GM18861 (cell line): ENCODE results near the gene ETNPPL.
"Not testable (repeated sequence)": the region's sequence is repeated elsewhere in the genome, so short reads cannot be mapped to it uniquely, and the experiment has no call there.

Source experiments
- ATAC-seq: cut with Tn5 transposase; IDR thresholded peaks from one replicate; pipeline ENCODE4 v1.9.1; 2021; ENCODE audit not compliant: unreplicated experiment

The ETNPPL gene

DNA sequence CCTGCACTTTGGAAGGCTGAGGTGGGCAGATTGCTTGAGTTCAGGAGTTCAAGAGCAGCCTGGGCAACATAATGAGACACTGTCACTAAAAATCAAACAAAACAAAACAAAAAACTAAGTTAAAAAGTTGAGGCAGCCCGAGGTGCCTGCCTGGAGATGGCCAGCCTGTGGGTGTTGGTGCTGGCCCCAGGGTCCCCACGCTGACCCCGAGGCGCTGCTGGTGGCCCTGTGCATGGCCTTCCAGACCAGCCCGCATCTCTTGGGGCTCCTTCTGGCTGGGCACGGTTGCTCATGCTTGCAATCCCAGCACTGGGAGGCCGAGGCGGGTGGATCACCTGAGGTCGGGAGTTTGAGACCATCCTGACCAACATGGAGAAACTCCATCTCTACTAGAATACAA is 4.4 kb downstream of the ETNPPL start:
- ATAC-seq = no peak

DNA sequence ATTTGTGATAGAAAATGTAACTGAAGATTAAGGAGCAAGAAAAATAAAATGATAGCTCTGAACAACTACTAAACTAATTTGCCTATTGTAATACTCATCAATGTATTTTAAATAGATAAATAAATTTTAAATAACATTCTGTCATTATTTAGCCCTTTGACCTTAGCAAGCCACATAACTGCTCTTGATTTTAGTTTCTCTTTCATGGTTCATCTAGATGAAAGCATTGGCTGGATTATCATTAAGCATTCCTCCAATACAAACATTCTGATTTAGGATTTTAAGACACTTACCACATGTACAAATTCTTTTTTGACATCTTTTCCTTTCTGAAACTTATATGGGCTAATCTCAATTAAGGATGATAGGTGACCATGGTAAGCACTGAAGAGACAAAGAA is 8.5 kb downstream of the ETNPPL start:
- no peak for ATAC-seq

- no peak for ATAC-seq
Measured at GRCh38 chr4:108751321-108751720, 11.5 kb downstream of the ETNPPL start.

GRCh38 chr4:108749119-108749518 is 13.7 kb downstream of the ETNPPL start:
- ATAC-seq = no peak

- ATAC-seq = no peak
Measured at GRCh38 chr4:108746511-108746910, 16.3 kb downstream of the ETNPPL start.

GRCh38 chr4:108744307-108744706 is 18.5 kb downstream of the ETNPPL start:
- no peak for ATAC-seq

- no peak for ATAC-seq
Measured at GRCh38 chr4:108742451-108743420, 20.1 kb downstream of the ETNPPL start.

GRCh38 chr4:108738003-108738706 is 24.7 kb downstream of the ETNPPL start:
- ATAC-seq = no peak

- ATAC-seq = no peak
Measured at GRCh38 chr4:108731006-108731405, 31.8 kb downstream of the ETNPPL start.

GRCh38 chr4:108730579-108730978 is 32.3 kb downstream of the ETNPPL start:
- ATAC-seq = no peak

- ATAC-seq = no peak
Measured at GRCh38 chr4:108729731-108730130, 33.1 kb downstream of the ETNPPL start.

DNA sequence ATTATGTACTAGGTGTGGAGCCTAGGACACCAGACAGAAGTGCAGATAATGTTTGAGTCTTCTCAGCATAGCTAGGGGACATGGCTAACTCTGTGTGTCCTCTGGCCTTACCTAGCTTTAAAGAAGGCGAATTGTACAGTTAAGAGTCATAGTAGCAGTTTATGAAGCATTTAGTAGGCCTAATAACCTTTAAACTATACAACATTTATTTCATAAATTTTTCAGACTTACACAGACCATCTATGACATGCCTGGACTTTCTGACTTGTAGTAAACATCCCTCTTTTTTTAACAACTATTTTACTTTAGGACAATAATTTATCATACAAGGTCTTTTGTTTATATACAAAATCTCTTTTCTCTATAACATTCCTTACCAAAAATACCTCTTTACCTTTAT is 37.4 kb downstream of the ETNPPL start:
- no peak for ATAC-seq

DNA sequence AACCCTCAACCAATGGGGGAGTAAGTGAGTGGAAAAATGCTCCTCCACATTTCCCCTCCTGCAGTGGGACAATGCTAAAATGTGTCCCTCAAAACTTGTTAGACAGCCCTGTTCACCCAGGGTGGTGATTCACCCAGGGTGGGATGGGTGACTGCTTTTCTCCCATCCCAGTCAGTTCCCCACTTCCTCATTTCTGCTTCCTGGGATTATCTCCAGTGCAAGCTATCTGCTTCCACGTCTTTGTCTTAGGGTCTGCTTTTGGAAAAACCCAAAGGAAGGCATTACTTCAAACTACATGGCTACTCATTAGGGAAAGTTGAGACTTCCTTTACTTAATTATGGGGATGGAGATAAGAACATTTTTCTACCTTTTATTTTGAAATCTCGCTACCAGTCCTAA is 45.5 kb downstream of the ETNPPL start:
- ATAC-seq = no peak

DNA sequence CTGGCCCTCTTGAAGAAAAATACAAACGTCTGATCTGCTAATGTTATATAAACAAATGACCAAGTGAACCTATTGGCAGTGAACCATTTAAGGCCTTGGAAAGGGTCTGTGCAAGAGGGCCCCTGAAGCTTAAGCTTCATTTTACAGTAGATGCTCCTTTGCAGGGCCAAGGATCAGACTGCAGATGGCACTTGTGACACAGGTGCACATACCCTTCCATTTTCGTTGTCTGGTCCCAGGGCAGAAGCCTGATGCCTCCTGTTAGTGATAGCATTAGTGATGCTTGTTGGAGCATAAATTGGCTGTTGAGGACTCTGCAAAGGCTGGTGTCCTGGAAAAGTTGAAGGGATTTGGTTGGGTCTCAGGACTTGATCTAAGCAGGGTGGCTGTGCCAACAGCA is 46.5 kb downstream of the ETNPPL start:
- no peak for ATAC-seq

DNA sequence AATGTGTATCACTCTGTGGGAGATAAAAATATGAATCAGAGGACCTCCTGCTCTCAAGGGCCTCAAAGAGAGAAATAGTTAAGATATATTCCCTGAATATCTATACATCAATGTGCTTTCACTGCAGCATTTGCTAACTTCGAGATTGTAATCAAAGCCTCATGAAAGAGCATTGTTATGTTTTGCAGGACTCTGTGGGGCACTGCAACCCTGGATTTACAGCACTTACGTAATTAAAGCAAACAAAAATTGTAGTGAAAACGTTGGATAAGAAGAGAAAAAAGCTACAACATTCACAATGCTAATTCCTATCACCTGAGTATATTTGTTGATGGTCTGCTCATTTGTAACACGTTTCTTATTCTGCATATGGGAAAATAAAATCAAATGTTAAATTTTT is 48.0 kb downstream of the ETNPPL start:
- no peak for ATAC-seq

DNA sequence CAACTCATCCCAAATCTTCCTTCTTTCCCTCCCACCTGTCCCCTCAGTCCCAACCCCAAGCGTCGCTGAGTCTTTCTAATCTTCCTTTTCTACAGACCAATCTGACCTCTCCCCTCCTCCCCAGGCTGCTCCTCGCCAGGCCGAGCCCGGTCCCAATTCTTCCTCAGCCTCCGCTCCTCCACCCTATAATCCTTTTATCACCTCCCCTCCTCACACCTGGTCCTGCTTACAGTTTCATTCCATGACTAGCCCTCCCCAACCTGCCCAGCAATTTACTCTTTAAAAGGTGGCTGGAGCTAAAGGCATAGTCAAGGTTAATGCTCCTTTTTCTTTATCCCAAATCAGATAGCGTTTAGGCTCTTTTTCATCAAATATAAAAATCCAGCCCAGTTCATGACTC is 52.3 kb downstream of the ETNPPL start:
- ATAC-seq = not testable (repeated sequence)

- ATAC-seq = no peak
Measured at GRCh38 chr4:108709722-108710121, 53.1 kb downstream of the ETNPPL start.

DNA sequence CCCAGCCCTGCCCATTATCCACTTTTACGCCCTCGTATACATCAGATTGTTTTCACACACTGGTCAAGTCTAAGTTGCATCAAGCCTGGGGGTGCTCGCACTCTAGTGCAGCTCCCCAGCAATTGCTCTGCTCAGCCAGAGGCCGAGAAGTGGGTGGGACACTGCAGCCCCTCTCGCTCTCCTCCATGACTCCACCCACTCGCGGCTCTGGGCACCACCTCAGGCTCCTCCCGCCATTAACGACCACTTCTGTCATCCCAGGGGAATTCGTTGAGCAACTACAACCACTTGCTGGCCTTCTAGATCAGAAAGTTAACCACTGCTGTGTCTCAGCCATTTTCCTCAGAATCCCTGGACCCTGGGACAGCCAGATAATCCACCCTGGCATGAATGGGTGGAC is 53.6 kb downstream of the ETNPPL start:
- no peak for ATAC-seq

- no peak for ATAC-seq
Measured at GRCh38 chr4:108706289-108706688, 56.6 kb downstream of the ETNPPL start.

GRCh38 chr4:108703966-108704365 is 58.9 kb downstream of the ETNPPL start:
- ATAC-seq = no peak

DNA sequence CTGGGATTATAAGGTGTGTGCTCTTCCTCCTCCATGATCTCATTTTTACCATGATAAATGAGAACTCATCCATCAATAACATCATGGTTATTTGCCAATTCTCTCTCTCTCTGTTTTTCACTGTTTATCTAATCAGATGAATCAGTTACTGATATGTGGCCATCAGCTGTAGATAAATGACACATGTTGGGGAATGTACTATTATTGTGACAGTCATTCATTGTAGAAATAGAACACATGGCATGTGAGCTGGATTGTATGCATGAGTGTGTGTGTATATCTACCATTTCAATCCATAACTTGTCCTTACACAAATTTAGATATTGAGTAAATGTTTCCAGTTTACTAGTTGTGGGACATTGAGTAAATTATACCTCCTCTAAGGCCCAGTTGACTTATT is 59.5 kb downstream of the ETNPPL start:
- ATAC-seq = no peak

GRCh38 chr4:108702960-108703359 is 59.9 kb downstream of the ETNPPL start:
- ATAC-seq = no peak
